ENCODE data around the gene LTB4R.

Gene LTB4R

DNA sequence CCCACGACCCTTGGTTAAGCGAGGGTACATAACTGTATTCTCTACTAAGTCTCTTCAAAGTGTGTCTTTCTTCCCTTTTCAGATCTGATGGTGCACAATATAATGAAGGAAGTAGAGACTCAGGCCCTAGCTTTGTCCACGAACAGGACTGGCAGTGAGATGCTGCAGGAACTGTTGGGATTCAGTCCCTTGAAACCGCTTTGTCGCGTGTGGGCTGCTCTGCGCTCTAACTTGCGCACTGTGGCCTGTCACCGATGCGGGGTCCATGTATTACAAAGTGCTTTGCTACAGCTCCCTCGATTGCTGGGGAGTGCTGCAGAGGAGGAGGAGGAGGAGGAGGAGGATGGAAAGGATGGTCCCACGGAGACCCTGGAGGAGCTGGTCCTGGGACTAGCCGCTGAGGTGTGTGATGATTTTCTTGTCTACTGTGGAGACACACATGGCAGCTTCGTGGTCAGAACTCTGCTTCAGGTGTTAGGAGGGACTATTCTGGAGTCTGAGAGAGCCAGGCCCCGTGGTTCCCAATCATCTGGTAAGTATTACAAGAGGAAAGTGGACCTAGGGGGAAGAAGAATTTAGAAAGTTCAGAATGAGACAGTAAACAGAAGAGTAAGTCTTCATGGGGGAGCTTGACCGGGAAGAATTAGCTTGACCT is 10.8 kb upstream of the LTB4R start:
- no peak for DNase-seq (ENCODE audit: low read depth in 2 of 2)

GRCh38 chr14:24304019-24304387 is 7.3 kb upstream of the LTB4R start:
- DNase-seq (ENCODE audit: low read depth in 2 of 2) = no peak

GRCh38 chr14:24307156-24307574 is 4.1 kb upstream of the LTB4R start:
- no peak for DNase-seq (ENCODE audit: low read depth in 2 of 2)

DNA sequence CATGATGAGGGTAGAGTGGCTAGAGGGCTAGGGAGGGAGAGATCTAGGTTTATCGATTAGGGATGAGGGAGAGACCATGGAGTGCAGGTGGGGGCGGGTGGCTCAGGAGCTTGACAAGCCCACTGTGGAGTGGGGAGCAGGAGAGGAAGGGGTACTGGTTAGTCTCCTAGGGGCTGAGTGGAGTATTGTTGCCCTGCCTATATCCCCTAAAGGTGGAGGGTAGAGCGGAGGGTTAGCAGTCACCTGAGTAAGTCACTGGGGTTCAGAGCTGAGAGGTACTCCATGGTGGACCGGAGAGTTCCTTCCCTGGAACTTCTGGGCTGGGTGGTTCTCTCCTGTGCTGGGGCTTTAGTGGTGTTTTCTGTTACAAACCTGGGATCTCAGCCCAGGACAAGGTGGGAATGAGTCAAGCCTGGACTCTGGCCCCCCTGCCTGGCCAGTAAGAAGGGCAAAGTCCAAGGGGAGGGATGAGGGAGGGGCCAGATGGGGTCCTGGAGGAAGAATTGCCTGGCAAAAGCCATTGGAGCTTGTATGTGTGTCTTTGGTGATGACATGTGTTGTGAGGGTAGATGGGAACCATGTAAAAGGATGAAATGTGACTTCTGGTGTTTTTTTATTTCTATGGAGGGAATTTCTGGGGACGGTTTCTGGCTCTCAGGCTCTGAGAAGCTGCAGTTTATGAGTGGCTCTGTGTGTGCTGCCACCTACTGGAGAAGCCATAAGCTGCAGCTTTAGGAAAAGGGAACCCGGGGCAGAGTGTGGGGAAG is 3.5 kb upstream of the LTB4R start, which contains the start of gene CIDEB:
TSS of gene CIDEB (minus strand) at position 403 of the 767 bp plus-strand sequence. CDS start at position 284, 119 bp downstream.
- no peak for DNase-seq (ENCODE audit: low read depth in 2 of 2)

- DNase-seq (ENCODE audit: low read depth in 2 of 2) = no peak
Measured at GRCh38 chr14:24308342-24309124, 2.8 kb upstream of the LTB4R start.

DNA sequence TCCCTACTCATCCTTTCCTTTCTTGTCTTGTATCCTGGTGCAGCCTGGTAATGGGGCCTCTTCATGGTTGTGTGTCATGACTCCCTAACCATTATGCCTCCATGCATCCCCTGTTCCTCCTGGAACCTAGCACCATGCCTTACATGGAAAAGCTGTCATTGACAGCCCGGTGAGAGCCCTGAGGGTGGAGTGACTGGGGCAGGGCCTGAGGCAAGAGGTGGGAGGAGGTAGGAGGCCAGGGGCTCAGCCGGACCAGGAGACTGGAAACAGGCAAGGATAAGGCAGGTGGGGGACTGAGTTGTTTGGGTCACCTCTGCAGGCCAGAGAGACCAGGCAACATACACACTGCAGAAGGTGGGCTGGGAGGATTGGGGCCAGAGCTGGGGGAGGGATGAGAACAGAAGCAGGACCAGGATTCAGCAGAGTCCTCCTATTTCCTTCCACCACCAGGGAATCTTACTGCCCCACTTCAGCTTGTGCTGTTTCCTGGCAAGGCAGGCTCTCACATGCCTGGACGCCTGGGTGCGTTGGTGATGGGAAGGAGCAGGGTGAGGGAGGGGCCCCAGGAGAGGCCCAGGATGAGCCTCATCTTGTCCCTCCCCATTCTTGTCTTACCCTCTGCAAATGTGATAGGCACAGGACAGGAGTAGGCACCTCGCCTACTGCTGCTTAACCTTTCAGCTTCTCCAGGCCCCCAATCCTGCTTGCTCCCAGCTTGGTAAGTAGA is 1.6 kb upstream of the LTB4R start, which contains the start of gene LTB4R2:
TSS of gene LTB4R2 (plus strand) at position 603 of the 727 bp plus-strand sequence. CDS start 525 bp downstream, outside the sequence.
- no peak for DNase-seq (ENCODE audit: low read depth in 2 of 2)

- no peak for DNase-seq (ENCODE audit: low read depth in 2 of 2)
Measured at GRCh38 chr14:24310265-24310645, 1.0 kb upstream of the LTB4R start.

GRCh38 chr14:24311837-24312615 is 724 bp downstream of the LTB4R start:
- DNase-seq (ENCODE audit: low read depth in 2 of 2) = no peak

GRCh38 chr14:24312736-24313507 is 1.6 kb downstream of the LTB4R start:
- no peak for DNase-seq (ENCODE audit: low read depth in 2 of 2)

- no peak for DNase-seq (ENCODE audit: low read depth in 2 of 2)
Measured at GRCh38 chr14:24313913-24314312, 2.6 kb downstream of the LTB4R start.

DNA sequence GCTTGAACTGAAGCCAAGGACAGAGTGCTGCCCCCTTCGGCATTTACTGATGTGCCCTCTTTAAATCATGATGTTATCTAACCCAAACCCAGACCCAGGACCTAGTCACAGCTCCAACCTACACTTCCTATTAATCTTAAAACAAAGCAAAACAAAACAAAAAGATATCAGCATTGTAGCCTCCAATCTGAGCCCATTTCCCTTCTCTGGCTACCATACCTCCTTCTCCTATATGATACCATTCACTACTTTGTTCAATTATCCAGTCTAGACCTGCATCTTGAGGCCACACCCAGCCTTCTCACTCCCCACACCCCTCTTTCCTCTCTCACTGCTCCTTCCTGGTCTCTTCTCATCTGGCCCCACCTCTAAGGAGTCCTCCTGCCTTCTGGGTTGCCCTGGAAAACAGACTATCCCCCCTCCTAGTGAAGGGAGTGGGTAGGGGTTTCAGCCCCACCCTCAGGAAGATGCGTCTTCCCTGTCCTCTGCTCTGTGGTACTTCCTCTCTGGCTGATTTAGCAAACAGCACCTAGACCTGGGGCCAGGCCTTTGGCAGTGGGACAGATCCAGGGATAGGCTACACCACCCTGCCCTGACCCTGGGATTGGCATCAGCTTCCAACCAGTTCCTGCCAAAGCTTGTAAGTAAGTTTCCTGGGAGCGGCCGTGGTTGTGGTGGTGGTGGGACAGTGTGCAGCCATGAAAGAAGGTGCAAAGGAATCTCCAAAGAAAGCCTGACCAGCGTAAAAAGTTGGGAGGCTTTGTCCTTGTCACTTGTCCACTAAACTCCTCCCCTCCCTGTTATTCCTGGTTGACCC is 3.3 kb downstream of the LTB4R start:
- DNase-seq (ENCODE audit: low read depth in 2 of 2) = no peak

DNA sequence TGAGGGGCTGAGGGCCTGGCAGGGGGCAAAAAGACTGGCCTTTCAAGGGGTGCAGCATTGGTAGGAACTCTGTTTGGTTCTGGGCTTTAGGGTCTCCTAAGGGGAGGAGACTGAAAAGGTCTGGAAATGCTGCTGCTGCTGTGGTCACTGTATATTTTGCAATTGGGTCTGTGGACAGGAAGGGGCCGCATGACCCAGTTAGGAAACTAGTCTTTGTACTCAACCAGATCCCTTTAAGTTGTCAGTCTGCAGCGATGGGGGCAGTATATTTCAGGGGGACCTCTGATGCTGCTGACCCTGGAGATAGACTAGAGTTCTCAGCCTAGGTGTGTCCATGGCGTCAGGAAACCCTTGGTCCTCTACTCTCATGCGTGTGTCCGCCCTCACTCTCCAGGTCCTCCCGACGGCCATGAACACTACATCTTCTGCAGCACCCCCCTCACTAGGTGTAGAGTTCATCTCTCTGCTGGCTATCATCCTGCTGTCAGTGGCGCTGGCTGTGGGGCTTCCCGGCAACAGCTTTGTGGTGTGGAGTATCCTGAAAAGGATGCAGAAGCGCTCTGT is 4.0 kb downstream of the LTB4R start:
- no peak for DNase-seq (ENCODE audit: low read depth in 2 of 2)

- no peak for DNase-seq (ENCODE audit: low read depth in 2 of 2)
Measured at GRCh38 chr14:24315807-24316596, 4.7 kb downstream of the LTB4R start.

GRCh38 chr14:24316597-24316950 is 5.3 kb downstream of the LTB4R start:
- DNase-seq (ENCODE audit: low read depth in 2 of 2) = no peak

GRCh38 chr14:24317141-24317928 is 6.0 kb downstream of the LTB4R start:
- no peak for DNase-seq (ENCODE audit: low read depth in 2 of 2)

DNA sequence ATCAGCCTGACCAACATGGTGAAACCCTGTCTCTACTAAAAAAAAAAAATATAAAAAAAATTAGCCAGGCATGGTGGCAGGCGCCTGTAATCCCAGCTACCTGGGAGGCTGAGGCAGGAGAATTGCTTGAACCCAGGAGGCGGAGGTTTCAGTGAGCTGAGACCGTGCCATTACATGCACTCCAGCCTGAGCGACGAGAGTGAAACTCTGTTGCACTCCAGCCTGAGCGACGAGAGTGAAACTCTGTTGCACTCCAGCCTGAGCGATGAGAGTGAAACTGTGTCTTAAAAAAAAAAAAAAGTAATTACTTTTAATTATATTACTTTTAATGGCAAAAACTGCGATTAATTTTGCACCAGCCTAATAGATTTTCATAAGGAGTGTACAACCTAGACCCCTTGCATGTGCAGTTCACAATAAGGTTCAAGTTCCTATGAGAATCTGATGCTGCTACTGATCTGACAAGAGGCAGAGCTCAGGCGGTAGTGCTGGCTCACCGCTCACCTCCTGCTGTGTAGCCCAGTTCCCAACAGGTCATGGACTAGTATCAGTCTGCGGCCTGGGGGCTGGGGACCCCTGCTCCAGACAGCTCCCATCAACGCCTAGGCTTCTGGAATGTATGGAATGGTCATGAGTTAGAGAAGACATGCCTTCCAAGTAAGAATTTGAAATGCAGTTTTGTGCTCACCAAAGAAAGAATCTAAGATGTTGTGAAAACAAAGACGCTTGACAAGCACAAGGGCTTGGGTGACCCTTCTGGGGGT is 10.1 kb downstream of the LTB4R start:
- no peak for DNase-seq (ENCODE audit: low read depth in 2 of 2)

DNA sequence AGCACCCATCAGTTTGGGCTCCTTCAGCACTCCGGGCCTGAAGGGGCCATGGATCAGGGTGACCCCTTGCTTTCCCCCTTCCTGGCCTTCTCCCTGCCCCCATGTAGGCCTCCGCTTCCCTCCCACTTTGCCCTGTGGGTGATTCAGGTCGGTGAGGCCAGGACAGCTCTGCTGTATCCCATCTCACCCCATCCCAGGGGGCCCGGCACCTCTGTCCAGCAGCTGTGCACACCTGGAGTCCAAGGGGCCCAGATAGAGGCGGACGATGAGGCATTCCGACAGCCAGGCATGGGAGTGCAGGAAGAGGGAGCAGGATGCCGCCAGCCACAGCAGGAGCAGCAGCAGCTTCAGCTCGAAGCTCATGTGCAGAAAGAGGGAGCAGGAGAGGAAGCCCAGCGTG is 11.4 kb downstream of the LTB4R start:
- DNase-seq (ENCODE audit: low read depth in 2 of 2) = no peak
